Left colon (tissue), 2 donors: ENCODE results near the gene CDH16. TPM values are rescaled to one million over a fixed set of nuclear protein-coding genes. Genes with fewer than 3 reads are reported as not detected.
"Not testable (repeated sequence)": the region's sequence is repeated elsewhere in the genome, so short reads cannot be mapped to it uniquely, and the experiment has no call there.

ENCODE experiments used
- ATAC-seq: fragments of 200-7000 bp; cut with Tn5 transposase; one replicate; pipeline ENCODE4 v1.9.1; 2020; ENCODE audit warnings: mild to moderate bottlenecking, moderate library complexity
- DNase-seq, 2 donors: peaks; one replicate each; pipeline ENCODE4 v3.0.0-alpha.2; 2020
- intact Hi-C, 2 donors: fragments of 100-400 bp; cut with DNase I in 1 of 2; cut with micrococcal nuclease in 1 of 2; formaldehyde crosslinking; loops; one replicate each; pipeline versions ENCODE4 v1.11.2 to v1.14.0; 2022; cut with DNase I, micrococcal nuclease
- long read RNA-seq: library from polyadenylated mRNA; unstranded; transcript quantifications from one replicate; pipeline ENCODE4 v2.0.0, GENCODE V29; 2021
- total RNA-seq, 2 donors: library from RNA; stranded (reverse); fragmentation: NEBNext Ultra II Directional; extraction: Animal tissue kit (Norgen Biotek cat#: 25700); gene quantifications; one replicate each; pipeline ENCODE4 v1.2.1, GENCODE V29; 2021
- donor health status: DM: no; HTN: no; CAD: no.
- donor health status: DM: yes; HTN: yes; CAD: no.

CDH16 gene
- total RNA-seq, result 1 to 10 TPM in 1 of 2 donors, under 1 TPM in 1; 0.75 to 2.2 TPM
- long read RNA-seq, partial matches to known transcripts, result 1 of 1 reads
- long read RNA-seq, other reads (novel, unspliced or antisense), result 0 of 1 reads

GRCh38 chr16:66918803-66919568 is at the start of gene CDH16:
Gene CDH16 (minus strand): TSS chr16:66918885. CDS start chr16:66918065, 820 bp downstream.
- intact Hi-C loops, result no loop called here
- ATAC-seq (peak; percentile 36), DNase-seq (no peak)

GRCh38 chr16:66964049-66964448 is 45.4 kb upstream of the CDH16 start:
- DNase-seq (no peak), ATAC-seq (no peak)
- intact Hi-C loops, result no loop called here

GRCh38 chr16:66961914-66962313 is 43.2 kb upstream of the CDH16 start:
- intact Hi-C loops, result no loop called here
- peak; percentile 86 to 90 for DNase-seq
- peak; percentile 85 for ATAC-seq

GRCh38 chr16:66961065-66961744 is 42.5 kb upstream of the CDH16 start, which contains the start of gene CES3:
Gene CES3 (plus strand): TSS chr16:66961266. CDS start chr16:66961308, 42 bp downstream.
- ATAC-seq (peak; percentile 76), DNase-seq (peak; percentile 88 to 90)
- intact Hi-C loops, result no loop called here

- intact Hi-C loops, result no loop called here
- DNase-seq, result no peak
- ATAC-seq, result no peak
These were observed 41.6 kb upstream of the CDH16 start for GRCh38 chr16:66960270-66960669.

GRCh38 chr16:66959704-66960161 is 41.0 kb upstream of the CDH16 start:
- ATAC-seq (peak; percentile 14), DNase-seq (peak in 1 of 2 donors; percentile 53)
- intact Hi-C loops, result no loop called here

- ATAC-seq (no peak), DNase-seq (no peak)
- intact Hi-C loops, result no loop called here
These were observed 40.4 kb upstream of the CDH16 start for GRCh38 chr16:66958857-66959703.

- intact Hi-C loops, result not testable (repeated sequence)
These were observed 37.4 kb upstream of the CDH16 start for GRCh38 chr16:66956154-66956457.

GRCh38 chr16:66955363-66956153 is 36.9 kb upstream of the CDH16 start:
- intact Hi-C loops, ATAC-seq, DNase-seq: not testable (repeated sequence)

More at GRCh38 chr16:66956154-66956457, 37.4 kb upstream of the CDH16 start:
- not testable (repeated sequence) for DNase-seq, ATAC-seq

GRCh38 chr16:66954097-66954659 is 35.5 kb upstream of the CDH16 start:
- peak; percentile 76 to 90 for DNase-seq
- peak; percentile 72 for ATAC-seq
- intact Hi-C loops, result no loop called here

GRCh38 chr16:66953462-66954096 is 34.9 kb upstream of the CDH16 start:
- ATAC-seq (peak; percentile 89), DNase-seq (peak; percentile 72 to 82)
- intact Hi-C loops, result no loop called here

GRCh38 chr16:66952430-66953110 is 33.9 kb upstream of the CDH16 start:
- no peak for DNase-seq

GRCh38 chr16:66950971-66951790 is 32.5 kb upstream of the CDH16 start:
- intact Hi-C loops, result no loop called here

More at GRCh38 chr16:66952430-66953110, 33.9 kb upstream of the CDH16 start:
- intact Hi-C loops, result no loop called here
- ATAC-seq, result no peak

GRCh38 chr16:66950437-66950836 is 31.8 kb upstream of the CDH16 start:
- DNase-seq (no peak), ATAC-seq (no peak)
- intact Hi-C loops, result no loop called here

More at GRCh38 chr16:66950971-66951790, 32.5 kb upstream of the CDH16 start:
- no peak for DNase-seq
- ATAC-seq, result no peak

- ATAC-seq (no peak), DNase-seq (no peak)
- intact Hi-C loops, result no loop called here
These were observed 30.8 kb upstream of the CDH16 start for GRCh38 chr16:66949472-66949871.

GRCh38 chr16:66948837-66949225 is 30.1 kb upstream of the CDH16 start:
- DNase-seq (no peak), ATAC-seq (no peak)
- intact Hi-C loops, result no loop called here
